RWPE1 (cell line): ENCODE results near the gene PIP5K1C.
A peak's percentile ranks its signal among the peaks of the same experiment; 100 is the strongest.

Source experiments
- CTCF ChIA-PET: fragments of 350-600 bp; sonication (Branson Sonifier 250); formaldehyde crosslinking; extraction: SDS; loops from one replicate; lab custom pipeline; 2021; lab: Yijun Ruan, JAX
- POLR2A ChIA-PET: fragments of 400-600 bp; formaldehyde crosslinking; extraction: SDS; loops from one replicate; lab custom pipeline; 2020; ENCODE audit warnings: antibody characterized with exemption; ENCODE audit not compliant: low non-redundant PET; lab: Yijun Ruan, JAX
- DNase-seq: peaks from one replicate; pipeline ENCODE4 v3.0.0; 2012; ENCODE audit warnings: low spot score
- H3K27ac ChIP-seq: fragments of 450-650 bp; 2 replicates; pipeline ENCODE4 v1.5.1; 2017
- CTCF ChIP-seq: fragments of 450-650 bp; conservative IDR thresholded peaks from 2 replicates; pipeline ENCODE4 v1.5.1; 2017; ENCODE audit warnings: low read depth, mild to moderate bottlenecking

PIP5K1C gene

GRCh38 chr19:3627351-3627723 is 72.9 kb downstream of the PIP5K1C start:
- TF ChIP-seq CTCF: no peak
- DNase-seq: no peak
- H3K27ac ChIP-seq: peak overlapping the region; percentile 92
- ChIA-PET CTCF (no interaction called here), POLR2A (interaction anchor here (0.7 kb wide), 1 partner anchor 267 kb away, joined by 3 read pairs; no protein-coding TSS in a partner anchor)

- ChIA-PET POLR2A (interaction anchor here (0.5 to 0.7 kb wide), 2 partner anchors 267 to 312 kb away, joined by 3 to 8 read pairs; no protein-coding TSS in a partner anchor), CTCF (no interaction called here)
- H3K27ac ChIP-seq: peak within 1 kb of the TSS; percentile 92
- TF ChIP-seq CTCF: no peak
- peak; percentile 100 for DNase-seq
Measured at GRCh38 chr19:3626473-3627350, 73.6 kb downstream of the PIP5K1C start, which contains the start of gene CACTIN. Gene CACTIN, minus strand, starts transcription at chr19:3626790. Its CDS starts 28 bp downstream, at chr19:3626762.

GRCh38 chr19:3625996-3626472 is 74.2 kb downstream of the PIP5K1C start:
- CTCF ChIA-PET: no interaction called here
- TF ChIP-seq CTCF: no peak
- POLR2A ChIA-PET: no interaction called here
- peak overlapping the region; percentile 92 for H3K27ac ChIP-seq
- peak; percentile 30 for DNase-seq

GRCh38 chr19:3623716-3624115 is 76.6 kb downstream of the PIP5K1C start:
- ChIA-PET POLR2A (no interaction called here), CTCF (interaction anchor here (0.6 kb wide), 1 partner anchor 129 kb away, joined by 3 read pairs; no protein-coding TSS in a partner anchor)
- H3K27ac ChIP-seq: 0 out of 2 replicates have a peak overlapping the region, but pooled peaks have one; percentile 6
- TF ChIP-seq CTCF: no peak
- no peak for DNase-seq

- H3K27ac ChIP-seq: 0 out of 2 replicates have a peak overlapping the region, but pooled peaks have one; percentile 16
- CTCF ChIA-PET: interaction anchor here (0.7 kb wide), 1 partner anchor 138 kb away, joined by 4 read pairs; no protein-coding TSS in a partner anchor
- POLR2A ChIA-PET: no interaction called here
- TF ChIP-seq CTCF: no peak
- DNase-seq: no peak
Measured at GRCh38 chr19:3622224-3622623, 78.0 kb downstream of the PIP5K1C start.

GRCh38 chr19:3621689-3622088 is 78.6 kb downstream of the PIP5K1C start:
- no peak for TF ChIP-seq CTCF
- POLR2A ChIA-PET: no interaction called here
- CTCF ChIA-PET: no interaction called here
- no peak overlapping the region for H3K27ac ChIP-seq
- no peak for DNase-seq
